Stimulated activated CD4-positive, alpha-beta T cell treated with anti-CD3 and anti-CD28 coated beads, Interleukin-1b, Interleukin-23, amount 100 ng/mL, for 1 hour (primary cell): ENCODE measurements around the gene COL28A1.
"Not testable (repeated sequence)": the region's sequence is repeated elsewhere in the genome, so short reads cannot be mapped to it uniquely, and the experiment has no call there.

Experiments used
- DNase-seq, 2 donors: peaks; one replicate each; pipeline ENCODE4 v3.0.0-alpha.2; 2020; ENCODE audit warnings: low read depth in 2 of 2

COL28A1 gene

DNA sequence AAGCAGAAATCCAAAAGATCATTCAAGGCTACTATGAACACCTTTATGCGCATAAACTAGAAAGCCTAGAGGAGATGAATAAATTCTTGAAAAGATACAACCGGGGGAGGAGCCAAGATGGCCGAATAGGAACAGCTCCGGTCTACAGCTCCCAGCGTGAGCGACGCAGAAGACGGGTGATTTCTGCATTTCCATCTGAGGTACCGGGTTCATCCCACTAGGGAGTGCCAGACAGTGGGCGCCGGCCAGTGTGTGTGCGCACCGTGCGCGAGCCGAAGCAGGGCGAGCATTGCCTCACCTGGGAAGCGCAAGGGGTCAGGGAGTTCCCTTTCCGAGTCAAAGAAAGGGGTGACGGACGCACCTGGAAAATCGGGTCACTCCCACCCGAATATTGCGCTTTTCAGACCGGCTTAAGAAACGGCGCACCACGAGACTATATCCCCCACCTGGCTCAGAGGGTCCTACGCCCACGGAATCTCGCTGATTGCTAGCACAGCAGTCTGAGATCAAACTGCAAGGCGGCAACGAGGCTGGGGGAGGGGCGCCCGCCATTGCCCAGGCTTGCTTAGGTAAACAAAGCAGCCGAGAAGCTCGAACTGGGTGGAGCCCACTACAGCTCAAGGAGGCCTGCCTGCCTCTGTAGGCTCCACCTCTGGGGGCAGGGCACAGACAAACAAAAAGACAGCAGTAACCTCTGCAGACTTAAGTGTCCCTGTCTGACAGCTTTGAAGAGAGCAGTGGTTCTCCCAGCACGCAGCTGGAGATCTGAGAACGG lies 70.5 kb downstream of the COL28A1 start:
- DNase-seq: not testable (repeated sequence)

DNA sequence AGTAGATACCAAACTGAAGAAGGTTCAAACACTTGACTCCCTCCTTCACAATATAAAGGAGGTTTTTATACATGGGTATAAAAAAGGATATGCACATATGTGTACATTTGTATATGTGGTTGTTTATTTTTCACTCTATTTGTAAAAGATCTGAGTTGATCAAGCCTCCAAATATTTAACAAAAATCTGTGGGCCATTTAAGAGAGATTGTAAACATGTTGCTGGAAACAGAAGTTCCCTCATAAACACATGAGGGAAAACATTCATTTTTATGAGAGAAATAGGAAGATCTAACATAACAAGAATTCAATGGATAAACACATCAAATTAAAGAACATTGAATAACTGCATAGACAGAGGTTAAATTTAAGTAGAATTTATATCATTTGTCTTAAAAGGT lies 81.7 kb downstream of the COL28A1 start:
- no peak for DNase-seq

DNA sequence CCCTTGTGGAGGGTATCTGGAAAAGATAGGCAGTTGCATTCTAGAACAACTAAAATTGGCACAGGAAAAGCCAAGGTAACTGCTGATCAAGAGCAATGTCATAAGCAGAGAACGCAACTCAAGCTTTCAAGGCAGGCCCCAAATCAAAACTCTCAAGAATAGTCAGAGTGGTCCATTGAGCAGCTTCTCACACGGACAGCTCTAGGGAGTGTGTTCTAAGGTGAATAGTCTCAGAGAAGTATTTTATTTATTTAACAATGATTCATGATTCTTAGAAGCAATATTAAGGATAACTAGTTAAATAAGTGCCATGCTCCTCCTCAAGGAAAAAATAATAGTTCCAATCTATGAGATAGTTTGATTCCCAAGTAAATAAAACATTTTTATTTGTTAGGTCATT lies 83.0 kb downstream of the COL28A1 start:
- no peak for DNase-seq

DNA sequence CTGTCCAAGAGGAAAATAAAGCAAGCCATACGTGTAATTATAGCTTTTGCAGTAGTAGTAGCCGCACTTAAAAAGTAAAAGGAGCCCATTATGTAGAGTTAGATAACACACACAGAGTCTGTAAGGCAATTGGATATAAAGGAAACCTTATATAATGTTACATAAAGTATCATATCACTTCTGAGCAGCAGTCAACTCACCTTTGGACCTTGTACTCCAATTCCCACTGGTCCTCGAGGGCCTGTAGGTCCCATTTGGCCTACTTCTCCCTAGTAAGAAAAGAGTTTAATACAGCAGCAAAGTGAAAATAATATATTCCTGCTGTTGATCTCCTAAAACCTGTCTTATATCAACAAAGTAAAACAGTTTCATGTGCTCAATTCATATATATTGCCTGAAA lies 83.6 kb downstream of the COL28A1 start:
- no peak for DNase-seq

DNA sequence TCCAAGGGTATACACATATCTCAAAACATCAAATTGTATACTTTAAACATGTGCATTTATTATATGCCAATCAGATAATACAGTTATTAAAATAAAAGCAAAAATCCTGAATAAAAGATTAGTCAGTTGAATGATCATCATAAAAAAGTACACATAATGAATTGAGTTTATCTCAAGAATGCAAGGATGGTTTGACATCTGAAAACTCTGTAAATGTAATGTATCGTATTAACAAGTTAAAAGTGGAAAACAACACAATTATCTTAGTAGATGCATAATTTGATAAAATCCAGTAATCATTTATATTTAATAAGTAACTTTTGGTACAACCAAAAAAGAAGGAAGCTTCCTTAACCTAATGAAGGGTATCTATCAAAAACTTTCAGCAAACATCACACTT lies 86.6 kb downstream of the COL28A1 start:
- no peak for DNase-seq

DNA sequence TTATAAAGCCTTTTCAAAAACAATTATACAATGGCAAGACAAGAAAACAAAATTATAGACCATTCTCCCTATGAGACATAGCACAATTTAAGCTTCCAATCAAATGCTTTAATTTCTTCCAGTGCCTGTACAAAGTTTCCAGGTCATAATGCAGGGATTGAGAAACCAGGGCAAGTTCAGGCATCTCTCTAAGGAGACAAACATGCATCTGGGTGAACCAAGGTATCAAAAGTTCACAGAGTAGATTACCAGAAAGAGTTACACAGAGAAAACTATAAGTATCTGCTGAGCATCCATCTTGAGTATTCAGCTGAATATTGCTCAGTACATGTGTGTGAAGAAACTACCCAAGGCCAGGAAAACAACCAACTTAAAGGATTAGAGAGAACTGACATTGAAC lies 89.1 kb downstream of the COL28A1 start:
- no peak for DNase-seq

DNA sequence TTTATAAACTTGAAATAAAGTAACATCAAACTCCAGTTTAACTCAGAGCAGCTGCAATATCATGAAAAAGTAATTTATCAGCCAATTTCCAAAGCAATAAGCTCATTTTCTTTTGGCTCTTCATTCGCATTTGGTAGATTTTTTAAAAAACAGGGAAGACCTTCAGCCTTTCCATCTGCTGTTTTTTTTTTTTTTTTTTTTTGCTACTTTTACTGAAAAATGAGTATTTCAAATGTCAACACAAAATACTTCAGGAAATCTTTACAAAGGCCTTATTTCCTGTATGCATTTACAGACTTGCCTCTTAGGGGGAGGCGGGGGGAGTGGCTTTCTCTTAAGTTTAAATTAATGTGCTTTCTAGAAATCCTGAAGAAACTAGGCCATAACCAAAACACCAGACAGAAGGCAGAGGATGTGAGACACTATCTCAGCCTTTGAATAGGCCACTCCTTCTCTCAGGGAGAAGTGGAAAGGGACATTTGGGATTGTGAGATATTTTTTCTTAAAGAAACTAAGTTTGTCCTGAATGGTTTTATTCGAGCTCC lies 91.8 kb downstream of the COL28A1 start:
- no peak for DNase-seq

DNA sequence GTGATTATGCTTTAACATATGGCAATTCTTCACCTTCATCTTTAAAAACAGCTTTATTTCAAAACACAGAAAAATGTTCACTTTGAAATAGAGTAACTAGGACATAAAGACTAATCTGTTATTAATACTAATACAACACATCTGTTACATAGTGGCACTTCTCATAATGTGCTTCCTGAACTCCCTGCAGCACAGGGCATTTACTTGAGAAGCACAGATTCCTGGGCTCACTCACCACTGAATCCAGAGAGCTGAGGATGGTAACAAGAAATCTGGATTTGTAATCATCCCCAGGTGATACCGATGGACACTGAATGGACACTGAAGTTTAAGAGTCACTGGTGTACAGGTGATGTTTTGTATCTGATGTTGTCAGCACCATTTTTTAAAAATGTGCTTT lies 96.1 kb downstream of the COL28A1 start:
- DNase-seq: no peak

DNA sequence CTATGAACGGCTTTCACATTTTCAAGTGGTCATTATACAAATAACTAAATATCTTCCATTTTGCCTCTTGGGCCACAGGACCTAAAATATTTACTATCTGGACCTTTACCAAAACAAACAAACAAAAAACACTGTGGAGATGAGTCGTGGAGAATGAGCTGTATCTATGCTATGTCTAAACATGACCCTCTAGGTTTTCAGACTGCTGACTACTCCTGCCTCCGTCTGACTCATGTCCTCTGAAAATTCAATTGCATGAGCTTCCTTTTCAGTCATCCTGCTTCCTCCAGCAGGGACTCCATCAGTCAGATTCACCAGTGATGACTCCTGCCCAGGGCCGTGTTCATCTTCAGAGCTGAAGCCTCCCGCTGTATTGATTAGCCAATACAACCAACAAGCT lies 96.8 kb downstream of the COL28A1 start:
- DNase-seq: no peak

DNA sequence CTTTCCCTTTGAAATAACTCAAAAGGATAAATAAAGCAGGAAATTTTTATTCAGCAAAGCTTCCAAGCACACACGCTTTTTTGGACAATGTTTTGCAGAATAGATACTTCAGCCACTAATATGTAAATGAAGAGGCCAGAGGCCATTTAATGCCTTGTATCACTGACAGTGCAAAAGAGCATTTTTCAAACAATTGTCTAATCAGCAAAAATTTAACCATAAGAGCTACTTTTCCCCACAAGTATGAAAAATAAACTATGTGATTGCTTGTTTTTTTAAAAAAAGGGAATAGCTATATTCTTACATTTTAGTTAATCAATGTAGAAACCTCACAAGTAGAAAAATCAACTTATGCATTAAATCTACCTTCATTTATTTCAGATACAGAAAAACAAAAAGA lies 99.7 kb downstream of the COL28A1 start:
- DNase-seq: no peak

DNA sequence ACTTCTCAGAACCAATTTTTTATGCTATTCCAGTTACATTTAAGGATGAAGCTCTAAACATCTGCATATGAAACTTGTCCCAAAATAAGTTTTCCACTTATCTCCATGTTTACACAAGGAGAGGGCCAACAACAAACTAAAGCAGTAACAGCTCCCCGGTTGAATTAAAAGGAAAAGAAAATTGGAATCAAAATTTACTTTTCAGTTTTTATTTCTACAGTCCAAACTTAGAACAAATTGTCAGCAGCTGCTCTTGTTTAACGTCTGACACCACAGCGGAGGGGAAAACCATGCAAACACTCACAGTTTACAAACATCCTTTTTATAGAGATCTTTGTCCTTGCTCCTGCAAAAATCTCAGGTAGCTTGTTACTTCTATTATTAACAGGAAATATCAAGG lies 101.3 kb downstream of the COL28A1 start:
- DNase-seq: no peak

DNA sequence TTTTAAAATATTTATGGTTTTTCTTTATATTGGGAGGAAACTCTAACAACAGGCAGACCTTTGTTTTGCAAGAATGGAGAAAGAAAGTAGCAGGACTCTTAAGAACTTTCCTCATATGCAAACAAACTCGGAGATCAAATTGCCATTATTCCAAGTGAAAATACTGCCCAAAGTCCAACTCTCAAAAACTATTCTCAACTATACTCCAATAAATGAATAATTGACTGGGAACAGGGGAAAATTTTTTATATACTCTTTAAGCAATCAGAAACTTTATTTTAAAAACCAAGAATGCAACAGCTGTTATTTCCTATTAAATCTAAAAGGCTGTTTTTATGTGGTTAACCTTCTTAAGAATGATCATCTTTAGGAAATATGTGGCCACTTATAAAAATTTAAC lies 101.9 kb downstream of the COL28A1 start:
- DNase-seq: no peak

DNA sequence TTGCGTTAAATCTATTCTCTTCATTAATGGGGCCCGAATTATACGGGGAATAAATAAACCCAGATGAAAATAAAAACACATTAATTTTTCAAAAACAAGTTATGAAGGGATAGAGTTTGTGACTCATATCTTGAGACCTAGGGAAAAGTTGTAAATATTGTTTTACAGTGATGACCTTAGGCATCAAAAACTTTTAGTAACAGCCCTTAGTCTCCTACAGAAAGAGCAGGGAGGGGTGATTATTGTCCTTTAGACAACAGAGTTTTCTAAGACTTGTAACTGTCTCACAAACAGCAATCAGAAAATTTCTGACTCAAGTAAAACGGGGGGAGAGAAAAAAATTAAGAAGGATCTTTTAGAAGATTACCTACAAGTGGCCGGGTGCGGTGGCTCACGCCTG lies 102.7 kb downstream of the COL28A1 start:
- DNase-seq: no peak

DNA sequence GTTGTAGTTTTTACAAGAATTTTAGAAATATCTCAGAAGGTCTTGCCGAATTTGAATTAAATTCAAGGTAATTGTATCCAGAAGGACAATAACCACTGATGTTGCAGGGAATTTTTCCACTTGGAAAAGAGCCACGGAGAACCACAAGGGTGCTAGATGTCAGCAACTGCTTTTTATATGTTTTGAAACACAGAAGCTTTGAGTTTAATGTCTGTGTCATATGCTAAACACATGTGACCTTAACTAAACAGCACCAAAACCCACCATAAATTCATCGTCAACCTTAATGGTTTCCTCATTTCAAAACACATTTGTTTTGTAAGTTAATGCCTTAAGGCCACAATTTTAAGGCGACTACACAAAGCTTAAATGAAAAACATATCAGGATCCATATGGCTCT lies 106.9 kb downstream of the COL28A1 start:
- DNase-seq: no peak

DNA sequence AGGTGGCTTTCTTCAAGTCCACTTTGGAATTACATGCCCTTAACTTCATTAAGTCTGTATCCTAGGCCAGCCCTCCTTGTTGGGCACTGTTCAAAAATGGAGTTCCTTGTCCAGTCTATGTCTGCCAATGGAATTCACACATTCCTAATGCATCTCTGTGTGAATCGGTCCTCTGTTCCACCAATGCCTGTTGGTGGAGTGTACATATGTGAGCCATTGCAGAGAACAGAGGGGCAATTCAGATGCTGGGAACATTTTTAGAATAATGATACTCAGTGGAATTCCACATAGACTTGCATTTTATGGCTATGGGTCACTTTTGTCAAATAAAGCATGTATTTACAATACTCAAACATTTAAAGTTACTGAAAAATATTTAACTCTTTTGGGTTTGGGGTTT lies 108.3 kb downstream of the COL28A1 start:
- DNase-seq: no peak

DNA sequence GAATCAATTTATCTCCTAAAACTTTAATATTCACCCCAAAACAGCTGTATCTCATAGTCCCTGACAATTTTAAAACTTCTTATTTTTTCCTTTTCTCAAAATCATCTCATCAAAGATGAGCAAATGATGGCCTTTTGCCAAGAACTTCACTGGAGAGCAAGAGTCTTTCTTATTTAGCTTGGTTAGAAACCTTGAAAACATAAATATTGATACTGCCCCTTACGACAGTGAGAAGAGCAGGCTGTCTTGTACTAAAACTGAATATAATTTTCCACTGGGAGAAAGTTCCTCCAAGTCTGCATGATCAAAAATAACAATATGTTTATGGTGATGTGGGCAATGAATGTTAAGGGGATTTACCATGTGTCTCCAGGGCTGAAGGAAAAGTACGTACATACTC lies 109.0 kb downstream of the COL28A1 start:
- no peak for DNase-seq

DNA sequence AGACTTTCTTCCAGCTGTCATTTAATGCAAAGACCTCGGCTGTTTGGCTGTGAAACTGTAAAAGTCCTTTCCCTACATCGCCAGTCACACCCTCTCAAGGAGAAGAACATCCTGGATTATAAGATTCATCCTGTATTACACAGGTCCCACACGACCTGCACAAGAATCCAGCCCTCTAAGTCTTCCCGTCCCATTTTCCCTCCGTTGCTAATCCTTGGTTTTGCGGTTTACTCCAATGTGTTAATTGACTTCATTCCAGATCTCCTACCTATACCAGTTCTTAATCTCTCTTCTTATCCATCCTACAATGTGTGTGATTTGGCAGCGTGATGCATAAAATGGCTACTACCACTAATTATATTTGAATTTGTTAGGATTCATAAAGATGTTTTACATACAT lies 110.4 kb downstream of the COL28A1 start:
- no peak for DNase-seq

DNA sequence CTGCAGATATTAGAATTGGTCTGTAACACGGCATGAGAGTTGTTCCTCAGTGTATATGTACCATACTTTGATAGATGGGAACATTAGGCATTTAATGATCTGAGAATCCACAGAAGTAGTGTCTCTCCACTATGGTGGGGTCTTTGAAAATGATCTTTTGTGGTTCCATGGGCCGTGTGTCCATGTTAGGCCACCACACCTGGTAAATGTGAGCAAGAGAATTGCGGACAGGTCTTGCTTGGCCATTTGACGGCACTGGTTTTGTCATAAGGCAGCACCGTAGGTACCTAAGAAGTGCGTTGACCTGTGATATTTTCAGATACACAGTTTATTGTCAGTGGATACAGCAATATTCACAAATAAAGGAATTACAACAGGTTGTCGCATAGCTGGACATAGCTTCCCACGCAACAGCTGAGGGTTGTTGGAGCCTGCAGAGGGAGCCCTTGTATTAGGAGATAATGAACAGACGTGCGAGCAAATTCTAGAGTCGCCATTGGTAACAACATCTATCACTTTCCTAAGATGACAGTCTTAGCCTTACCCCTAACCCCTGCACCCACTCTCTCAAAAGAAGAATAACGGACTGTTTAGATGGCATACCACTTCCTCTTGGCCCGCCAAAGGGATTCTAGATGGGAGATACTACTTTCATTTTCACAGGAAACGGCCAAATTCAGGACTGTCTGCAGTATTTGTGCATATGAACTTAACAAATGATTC lies 111.4 kb downstream of the COL28A1 start:
- no peak for DNase-seq

DNA sequence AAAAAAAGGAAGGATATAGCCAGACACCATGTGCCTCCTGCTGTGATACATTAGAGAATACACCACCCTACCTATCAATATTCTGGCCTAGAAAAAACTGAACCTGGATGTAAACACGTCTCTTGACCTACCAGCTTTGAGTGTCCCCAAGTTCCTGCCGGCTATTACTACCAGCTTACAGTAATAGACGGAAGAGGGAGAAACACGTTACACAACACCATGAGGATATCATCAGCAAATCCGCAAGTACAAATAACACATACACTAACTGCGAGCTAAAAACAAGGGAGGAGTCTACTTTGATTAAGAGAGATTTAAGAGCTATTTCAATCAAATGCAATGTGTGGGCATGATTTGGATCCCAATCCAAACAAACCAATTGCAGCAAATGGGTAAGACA lies 113.0 kb downstream of the COL28A1 start:
- no peak for DNase-seq

DNA sequence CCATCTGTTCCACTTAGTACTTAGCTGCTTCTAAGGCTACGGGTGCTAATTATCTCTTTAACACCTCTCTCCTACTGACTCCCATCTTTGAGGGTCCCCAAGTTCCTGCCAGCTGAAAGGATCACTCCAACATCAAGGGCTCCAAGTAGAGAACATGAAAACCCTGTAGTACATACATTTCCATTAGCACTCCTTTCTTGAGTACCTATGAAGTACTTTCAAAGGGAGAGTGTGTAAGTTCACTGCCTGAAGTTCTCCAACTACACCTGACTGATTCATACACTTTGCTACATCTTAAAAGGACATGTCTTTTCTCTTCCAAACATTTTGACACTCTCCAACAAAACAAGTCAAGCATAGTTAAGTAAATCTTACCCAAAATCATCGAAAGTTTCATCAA lies 113.8 kb downstream of the COL28A1 start:
- no peak for DNase-seq

DNA sequence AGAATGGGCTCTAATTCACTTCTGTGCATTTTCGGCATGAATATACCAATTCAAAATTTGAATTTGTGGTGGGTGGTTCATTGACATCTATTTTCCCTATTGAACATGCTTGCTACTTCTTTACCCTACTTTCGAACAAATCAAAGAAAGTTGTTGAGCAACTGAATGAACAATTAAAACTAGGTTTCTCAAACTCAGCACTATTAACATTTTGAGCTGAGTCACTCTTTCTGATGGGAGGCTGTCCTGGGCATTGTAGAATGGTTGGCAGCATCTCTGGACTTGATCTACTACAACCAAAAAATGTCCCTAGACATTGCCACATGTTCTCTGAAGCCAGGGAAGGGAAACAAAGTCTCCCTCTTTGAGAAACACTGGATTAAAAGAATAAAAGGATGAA lies 116.7 kb downstream of the COL28A1 start:
- DNase-seq: no peak

DNA sequence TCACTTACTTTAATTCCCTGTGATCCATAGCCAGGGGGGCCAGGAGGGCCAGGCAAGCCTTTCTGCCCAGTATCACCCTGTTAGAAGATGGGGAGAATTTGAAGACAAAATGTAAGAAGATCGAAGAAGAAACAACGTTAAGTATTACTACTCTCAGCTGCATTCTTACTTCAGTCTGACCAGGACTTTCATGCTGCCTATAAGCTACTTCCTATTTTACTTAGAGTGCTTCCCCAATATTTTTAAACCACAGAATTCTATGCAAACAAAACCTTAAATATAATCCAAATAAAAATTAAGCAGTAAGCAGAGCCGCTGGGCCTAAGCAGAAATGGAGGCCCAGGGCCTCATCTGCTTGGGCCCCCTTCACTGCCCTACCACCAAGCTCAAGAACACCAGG lies 117.8 kb downstream of the COL28A1 start:
- DNase-seq: no peak

DNA sequence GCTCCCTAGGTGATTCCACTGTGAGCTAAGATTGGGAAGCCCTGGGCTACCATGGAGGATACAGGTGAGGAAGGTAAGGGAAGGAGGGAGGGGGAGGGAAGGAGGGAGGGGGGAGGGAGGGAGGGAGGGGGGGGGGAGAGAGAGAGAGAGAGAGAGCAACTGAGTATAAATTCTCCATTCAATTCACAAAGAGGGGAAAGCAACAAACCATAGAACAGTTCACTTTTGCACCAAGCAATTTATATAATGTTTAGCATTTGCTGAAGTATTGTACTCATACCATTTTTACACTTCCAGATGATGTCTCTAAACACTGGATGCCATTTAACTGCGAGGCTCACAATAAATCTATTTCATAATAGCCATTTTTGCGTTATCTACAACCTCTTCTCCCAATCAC lies 118.3 kb downstream of the COL28A1 start:
- DNase-seq: no peak
